Mesenchymal stem cell (in vitro differentiated cells and primary cell): Measurements from ENCODE around the gene PDCL3.

Source experiments
- DNase-seq: peaks from one replicate; pipeline ENCODE4 v3.0.0-alpha.2; 2013
- H2AFZ ChIP-seq: one replicate; pipeline ENCODE4 v1.6.1; 2013; ENCODE audit warnings: low read depth, mild to moderate bottlenecking, control low read depth, inconsistent platforms, low read length, moderate library complexity
- H2AK5ac ChIP-seq: 2 replicates; pipeline ENCODE4 v1.6.1; 2013; ENCODE audit warnings: low read length, moderate library complexity, mild to moderate bottlenecking, inconsistent platforms; ENCODE audit not compliant: severe bottlenecking
- H2BK120ac ChIP-seq: one replicate; pipeline ENCODE4 v1.6.1; 2013; ENCODE audit warnings: low read depth, mild to moderate bottlenecking, inconsistent platforms, low read length, moderate library complexity
- H2BK12ac ChIP-seq, 2 experiments: one replicate each; pipeline ENCODE4 v1.6.1; 2013; ENCODE audit warnings: inconsistent platforms in 2 of 2, low read length in 2 of 2, mild to moderate bottlenecking in 2 of 2, moderate library complexity in 2 of 2, control low read depth in 1 of 2
- H2BK15ac ChIP-seq: one replicate; pipeline ENCODE4 v1.6.1; 2013; ENCODE audit warnings: mild to moderate bottlenecking, low read depth, inconsistent platforms; ENCODE audit not compliant: poor library complexity, severe bottlenecking
- H2BK5ac ChIP-seq: 2 replicates; pipeline ENCODE4 v1.6.1; 2013; ENCODE audit warnings: low read depth, mild to moderate bottlenecking, low read length, control low read depth, inconsistent platforms; ENCODE audit not compliant: poor library complexity, severe bottlenecking
- H3K14ac ChIP-seq, 2 experiments: one replicate each; pipeline ENCODE4 v1.6.1; 2013; ENCODE audit warnings: inconsistent platforms in 2 of 2, low read length in 2 of 2, control low read depth in 1 of 2, mild to moderate bottlenecking in 1 of 2, moderate library complexity in 1 of 2
- H3K18ac ChIP-seq, 2 experiments: one replicate each; pipeline ENCODE4 v1.6.1; 2013; ENCODE audit warnings: inconsistent platforms in 2 of 2, low read length in 2 of 2, control low read depth in 1 of 2, low read depth in 1 of 2, mild to moderate bottlenecking in 1 of 2
- H3K23ac ChIP-seq, 2 experiments: one replicate each; pipeline ENCODE4 v1.6.1; 2013; ENCODE audit warnings: inconsistent platforms in 2 of 2, low read length in 2 of 2, mild to moderate bottlenecking in 2 of 2, moderate library complexity in 2 of 2, control low read depth in 1 of 2
- H3K27ac ChIP-seq: 2 replicates; pipeline ENCODE4 v1.5.1; 2013; ENCODE audit warnings: mild to moderate bottlenecking, moderate library complexity, low read length, control low read depth, inconsistent platforms; ENCODE audit not compliant: poor library complexity, severe bottlenecking
- H3K27me3 ChIP-seq, 2 experiments: 2 replicates each; pipeline versions ENCODE4 v1.6.1 to v1.7.0; 2013; ENCODE audit warnings: low read length in 2 of 2, mild to moderate bottlenecking in 2 of 2, moderate library complexity in 2 of 2, control low read depth in 1 of 2, inconsistent platforms in 1 of 2; ENCODE audit not compliant: control insufficient read depth in 1 of 2, insufficient read depth in 1 of 2
- H3K36me3 ChIP-seq, 2 experiments: 2 replicates each; pipeline versions ENCODE4 v1.6.1 to v1.7.0; 2013; ENCODE audit warnings: low read length in 2 of 2, control low read depth in 1 of 2, inconsistent platforms in 1 of 2, low read depth in 1 of 2, mild to moderate bottlenecking in 1 of 2; ENCODE audit not compliant: insufficient read depth in 2 of 2, control insufficient read depth in 1 of 2
- H3K4ac ChIP-seq, 2 experiments: one replicate each; pipeline ENCODE4 v1.6.1; 2013; ENCODE audit warnings: inconsistent platforms in 2 of 2, low read length in 2 of 2, mild to moderate bottlenecking in 2 of 2, moderate library complexity in 2 of 2, control low read depth in 1 of 2, low read depth in 1 of 2
- H3K4me1 ChIP-seq: 2 replicates; pipeline ENCODE4 v1.6.1; 2013; ENCODE audit warnings: low read depth, low read length, control low read depth; ENCODE audit not compliant: control insufficient read depth, insufficient read depth
- H3K4me2 ChIP-seq: 2 replicates; pipeline ENCODE4 v1.6.1; 2013; ENCODE audit warnings: low read length, mild to moderate bottlenecking, inconsistent platforms; ENCODE audit not compliant: poor library complexity, severe bottlenecking
- H3K4me3 ChIP-seq, 2 experiments: 2 replicates each; pipeline versions ENCODE4 v1.5.1 to v1.7.0; 2013; ENCODE audit warnings: low read length in 2 of 2, mild to moderate bottlenecking in 2 of 2, control low read depth in 1 of 2, low read depth in 1 of 2; ENCODE audit not compliant: insufficient read depth in 1 of 2
- H3K79me1 ChIP-seq: replicated peaks from 2 replicates; pipeline ENCODE4 v1.6.1; 2013; ENCODE audit warnings: mild to moderate bottlenecking, control low read depth, low read length, inconsistent platforms; ENCODE audit not compliant: poor library complexity, severe bottlenecking
- H3K9ac ChIP-seq: 2 replicates; pipeline ENCODE4 v1.7.0; 2013; ENCODE audit warnings: mild to moderate bottlenecking, low read length, moderate library complexity
- H3K9me3 ChIP-seq: 2 replicates; pipeline ENCODE4 v1.7.0; 2013; ENCODE audit warnings: mild to moderate bottlenecking, low read length; ENCODE audit not compliant: control insufficient read depth
- H4K8ac ChIP-seq: one replicate; pipeline ENCODE4 v1.6.1; 2013; ENCODE audit warnings: inconsistent platforms, mild to moderate bottlenecking, low read length, moderate library complexity
- H4K91ac ChIP-seq: one replicate; pipeline ENCODE4 v1.6.1; 2013; ENCODE audit warnings: mild to moderate bottlenecking, low read length, inconsistent platforms
- WGBS: methylation state at CpG from one replicate; pipeline ENCODE4 v1.1.7; 2013; ENCODE audit warnings: mixed read lengths; 5-methylcytosine and 5-hydroxymethylcytosine counted together

The PDCL3 gene

DNA sequence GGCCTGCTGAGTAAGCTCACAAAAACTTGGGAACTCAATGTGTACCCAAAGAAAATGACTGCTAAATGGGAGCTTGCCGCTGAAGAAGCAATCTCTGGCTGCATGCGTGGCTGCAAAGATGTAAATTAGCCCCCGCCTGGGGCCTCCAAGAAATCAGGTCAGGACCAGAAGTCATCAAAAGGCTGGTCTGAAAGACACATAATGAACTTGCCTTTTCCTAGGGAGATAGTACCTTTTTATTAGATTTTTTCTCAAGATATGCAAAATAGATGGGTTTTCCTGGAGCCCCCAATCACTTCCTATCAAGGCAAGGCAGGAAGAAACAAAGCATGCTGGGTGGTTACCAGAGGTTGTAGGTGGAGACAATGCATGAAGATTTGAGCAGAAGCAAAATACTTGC is 38.9 kb downstream of the PDCL3 start:
- Histone ChIP-seq H2BK5ac (no peak overlapping the region), H4K8ac (no peak overlapping the region), H2BK12ac (no peak overlapping the region), H3K4me2 (no peak overlapping the region), H3K27ac (no peak overlapping the region), H3K9me3 (no peaks in the 10 kb centered on the region), H3K9ac (no peak overlapping the region), H2AK5ac (no peak overlapping the region), H3K4me3 (no peak overlapping the region), H3K4ac (no peak overlapping the region), H3K23ac (no peak overlapping the region), H3K14ac (no peak overlapping the region), H4K91ac (no peak overlapping the region), H3K36me3 (no peaks in the 10 kb centered on the region), H3K27me3 (peaks cover 0 to under 1% of the 10 kb centered on the region in 2 experiments), H3K4me1 (no peaks in the 10 kb centered on the region), H3K79me1 (no peaks in the 10 kb centered on the region), H3K18ac (no peak overlapping the region), H2AFZ (no peak overlapping the region), H2BK120ac (no peak overlapping the region), H2BK15ac (no peak overlapping the region)
- 86% methylated on average over 3 of the region's 3 CpGs for WGBS
- no peak for DNase-seq

DNA sequence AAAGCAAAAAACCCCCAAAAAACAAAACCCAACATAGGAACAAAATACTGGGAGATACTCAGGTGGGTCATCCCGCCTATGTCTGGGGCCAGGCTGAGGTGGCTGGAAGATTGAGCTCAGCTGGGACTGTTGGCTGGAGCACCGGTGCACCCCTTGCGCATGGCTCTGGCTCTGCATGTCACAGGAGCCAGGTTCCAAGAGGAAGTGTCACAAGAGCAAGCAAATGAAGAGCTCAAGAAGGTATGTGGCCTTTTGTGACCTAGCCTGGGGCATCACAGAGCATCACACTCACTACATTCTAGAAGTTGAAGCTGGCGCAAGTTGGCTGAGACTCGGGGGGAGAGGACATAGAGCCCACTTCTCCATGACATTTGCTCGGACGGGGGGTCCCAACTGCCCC is 40.6 kb downstream of the PDCL3 start:
- Histone ChIP-seq H3K9ac (no peak overlapping the region), H3K4ac (no peak overlapping the region), H4K8ac (no peak overlapping the region), H3K4me1 (no peaks in the 10 kb centered on the region), H2BK5ac (no peak overlapping the region), H3K79me1 (no peaks in the 10 kb centered on the region), H3K23ac (no peak overlapping the region), H3K14ac (no peak overlapping the region), H3K4me3 (no peak overlapping the region), H3K36me3 (no peaks in the 10 kb centered on the region), H4K91ac (no peak overlapping the region), H3K27ac (no peak overlapping the region), H3K9me3 (no peaks in the 10 kb centered on the region), H2AK5ac (no peak overlapping the region), H3K27me3 (no peaks in the 10 kb centered on the region), H3K4me2 (no peak overlapping the region), H2BK15ac (no peak overlapping the region), H2BK120ac (no peak overlapping the region), H3K18ac (no peak overlapping the region), H2AFZ (no peak overlapping the region), H2BK12ac (no peak overlapping the region)
- DNase-seq: no peak
- 95% methylated on average over 7 of the region's 7 CpGs for WGBS

DNA sequence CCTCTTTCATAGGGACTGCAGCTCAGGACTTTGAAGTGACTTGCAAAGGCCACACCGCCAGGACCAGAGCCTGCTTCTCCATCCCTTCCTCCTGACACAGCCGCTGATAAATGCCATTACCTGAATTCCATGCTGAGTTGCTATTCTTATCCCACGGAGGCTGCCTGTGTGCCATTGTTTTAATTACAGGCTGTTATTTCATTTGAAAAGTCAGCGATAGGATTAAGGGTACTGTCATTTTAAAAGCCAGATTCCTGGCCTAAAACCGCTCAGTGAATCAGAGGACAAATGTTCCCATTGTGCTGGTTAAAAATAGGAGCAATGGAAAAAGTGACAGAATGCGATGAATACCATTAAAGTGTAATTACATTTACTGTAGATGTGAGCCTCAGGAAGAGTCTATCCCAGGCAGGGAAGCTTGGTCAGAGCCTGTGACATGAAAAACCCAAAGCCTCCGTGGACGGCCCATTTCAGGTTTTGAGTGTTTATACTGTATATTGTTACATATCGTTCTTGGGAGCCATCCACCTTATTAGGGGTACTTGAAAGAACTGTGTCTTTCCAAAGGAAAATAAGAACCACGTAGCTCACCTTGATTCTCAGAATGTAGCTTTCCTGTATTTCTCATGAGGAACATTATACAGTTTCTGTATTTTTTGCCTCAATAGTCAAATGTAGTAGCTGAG is 41.3 kb downstream of the PDCL3 start:
- no peak overlapping the region for H3K4ac ChIP-seq
- no peaks in the 10 kb centered on the region for H3K27me3 ChIP-seq
- no peak overlapping the region for H3K27ac ChIP-seq
- no peak overlapping the region for H4K91ac ChIP-seq
- WGBS: 74% methylated on average over 9 of the region's 10 CpGs
- H4K8ac ChIP-seq: no peak overlapping the region
- peak; percentile 23 for DNase-seq
- H2BK15ac ChIP-seq: no peak overlapping the region
- H3K23ac ChIP-seq: no peak overlapping the region
- H3K4me2 ChIP-seq: no peak overlapping the region
- no peak overlapping the region for H2BK12ac ChIP-seq
- peak overlapping the region in 1 of 2 experiments; percentile 18 for H3K14ac ChIP-seq
- no peak overlapping the region for H2AK5ac ChIP-seq
- H3K4me3 ChIP-seq: no peak overlapping the region
- no peaks in the 10 kb centered on the region for H3K36me3 ChIP-seq
- no peak overlapping the region for H3K18ac ChIP-seq
- H3K79me1 ChIP-seq: no peaks in the 10 kb centered on the region
- H2BK5ac ChIP-seq: no peak overlapping the region
- H3K9ac ChIP-seq: peak overlapping the region; percentile 65
- no peak overlapping the region for H2BK120ac ChIP-seq
- H2AFZ ChIP-seq: no peak overlapping the region
- H3K4me1 ChIP-seq: no peaks in the 10 kb centered on the region
- H3K9me3 ChIP-seq: no peaks in the 10 kb centered on the region

GRCh38 chr2:100606332-100606725 is 43.5 kb downstream of the PDCL3 start:
- H3K4me1 ChIP-seq: peaks cover 3% of the 10 kb centered on the region
- H3K27me3 ChIP-seq: peaks cover 0 to 4% of the 10 kb centered on the region in 2 experiments
- no peak overlapping the region for H3K4me2 ChIP-seq
- H3K9ac ChIP-seq: no peak overlapping the region
- no peak overlapping the region for H3K4me3 ChIP-seq
- H3K23ac ChIP-seq: no peak overlapping the region
- H2AFZ ChIP-seq: peak overlapping the region; percentile 3
- no peaks in the 10 kb centered on the region for H3K79me1 ChIP-seq
- H2BK12ac ChIP-seq: no peak overlapping the region
- H4K91ac ChIP-seq: no peak overlapping the region
- no peak overlapping the region for H2BK5ac ChIP-seq
- no peak overlapping the region for H2BK120ac ChIP-seq
- no peaks in the 10 kb centered on the region for H3K36me3 ChIP-seq
- H2BK15ac ChIP-seq: no peak overlapping the region
- H3K4ac ChIP-seq: peak overlapping the region in 1 of 2 experiments; percentile 43
- H3K18ac ChIP-seq: no peak overlapping the region
- DNase-seq: no peak
- no peak overlapping the region for H4K8ac ChIP-seq
- no peaks in the 10 kb centered on the region for H3K9me3 ChIP-seq
- no peak overlapping the region for H2AK5ac ChIP-seq
- WGBS: 64% methylated on average over 4 of the region's 5 CpGs
- no peak overlapping the region for H3K14ac ChIP-seq
- no peak overlapping the region for H3K27ac ChIP-seq
